HG03442 (cell line): ENCODE measurements around the gene CCDC71.

ENCODE experiments used
- ATAC-seq: cut with Tn5 transposase; IDR thresholded peaks from one replicate; pipeline ENCODE4 v1.9.1; 2021; ENCODE audit warnings: mild to moderate bottlenecking, moderate library complexity; ENCODE audit not compliant: unreplicated experiment

CCDC71 gene

DNA sequence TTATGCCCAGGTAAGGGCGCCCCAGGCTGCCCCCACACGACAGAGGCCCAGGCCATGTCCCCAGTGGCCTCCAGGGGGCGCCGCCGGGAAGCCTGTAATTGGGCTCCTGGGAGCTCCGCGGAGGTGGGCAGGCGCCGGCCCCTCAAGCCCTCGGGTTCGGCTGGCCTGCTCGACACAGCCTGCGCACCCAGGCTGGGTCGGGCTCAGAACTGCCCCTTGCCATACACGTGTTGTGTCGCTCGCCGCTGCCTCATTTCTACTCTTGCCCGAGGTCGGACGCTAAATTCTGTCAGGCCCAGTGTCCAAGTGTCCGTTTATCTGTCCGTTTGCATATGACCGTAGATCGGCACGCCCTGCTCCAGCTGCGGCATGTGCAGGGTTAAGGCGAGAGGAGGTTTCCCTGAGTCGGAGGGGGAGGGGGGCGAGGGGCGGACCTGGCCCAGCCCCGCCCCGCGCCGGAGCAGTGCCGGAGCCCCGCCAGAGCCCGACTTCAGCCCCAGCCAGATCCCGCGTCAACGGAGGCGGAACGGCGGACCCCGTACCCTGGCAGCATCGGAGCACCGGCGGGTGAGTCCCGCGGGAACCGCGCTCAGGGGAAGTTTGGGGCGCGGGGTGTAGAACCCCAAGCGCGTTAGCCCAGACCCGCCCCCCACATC is 5.1 kb upstream of the CCDC71 start, which contains the start of gene KLHDC8B:
Gene KLHDC8B (plus strand): TSS at position 480 of the 656 bp plus-strand sequence. CDS start 1,172 bp downstream, outside the sequence.
- peak; percentile 58 for ATAC-seq

DNA sequence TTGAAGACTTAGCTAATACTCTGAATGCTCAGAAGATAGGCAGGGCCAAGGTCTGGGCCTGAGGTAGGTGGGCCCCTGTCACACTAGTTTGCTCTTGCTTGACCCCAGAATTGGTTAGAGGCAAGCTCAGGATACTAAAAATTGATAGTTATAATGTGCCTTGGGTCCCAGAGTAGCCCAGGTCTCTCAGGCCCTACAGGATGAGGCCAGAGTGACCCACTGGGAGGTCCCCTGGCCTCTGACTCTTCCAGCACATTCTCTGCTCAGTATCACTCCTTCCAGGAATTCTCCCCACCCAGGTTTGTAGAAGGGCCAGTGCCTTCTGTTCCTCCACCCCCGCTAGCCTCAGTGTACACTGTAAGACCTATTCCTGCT is 4.6 kb upstream of the CCDC71 start:
- ATAC-seq, result no peak

DNA sequence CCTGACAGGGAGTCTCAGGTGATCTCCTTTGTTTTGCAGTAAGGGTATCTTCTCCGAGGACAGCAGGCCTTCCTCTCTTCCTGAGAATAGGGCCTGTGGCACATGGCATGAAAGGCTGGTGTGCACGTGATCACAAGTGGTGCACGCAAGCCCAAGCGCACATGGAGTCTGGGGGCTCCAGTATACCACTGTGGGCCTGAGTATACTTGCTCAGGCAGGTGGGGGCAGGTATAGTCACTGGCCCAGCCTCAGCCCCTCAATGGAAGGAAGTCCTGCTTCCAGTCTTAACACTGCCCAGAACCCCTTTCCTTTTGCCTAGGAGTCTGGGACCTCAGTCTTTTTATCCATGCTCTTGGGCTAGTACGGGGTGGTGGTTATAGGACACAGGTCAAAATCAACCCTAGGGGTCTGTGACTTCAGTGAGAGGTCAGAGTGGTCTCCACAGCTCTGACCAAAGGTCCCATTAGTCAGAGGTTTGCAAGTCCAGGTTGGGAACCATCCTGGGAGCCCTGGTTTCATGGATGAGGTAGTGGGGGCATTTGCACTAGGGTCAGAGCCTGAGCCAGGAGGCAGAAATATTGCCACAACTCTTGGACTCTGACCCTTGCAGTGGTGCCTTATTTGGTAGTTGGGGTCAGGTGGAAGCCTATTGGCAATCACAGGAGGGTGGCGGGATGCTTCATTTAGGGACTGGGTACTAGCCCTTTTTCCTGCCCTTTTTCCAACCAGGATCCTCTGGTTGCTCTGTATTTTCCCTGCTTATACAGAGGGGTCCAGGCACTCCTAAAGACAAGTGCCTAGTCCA is 823 bp upstream of the CCDC71 start:
- ATAC-seq, result no peak

DNA sequence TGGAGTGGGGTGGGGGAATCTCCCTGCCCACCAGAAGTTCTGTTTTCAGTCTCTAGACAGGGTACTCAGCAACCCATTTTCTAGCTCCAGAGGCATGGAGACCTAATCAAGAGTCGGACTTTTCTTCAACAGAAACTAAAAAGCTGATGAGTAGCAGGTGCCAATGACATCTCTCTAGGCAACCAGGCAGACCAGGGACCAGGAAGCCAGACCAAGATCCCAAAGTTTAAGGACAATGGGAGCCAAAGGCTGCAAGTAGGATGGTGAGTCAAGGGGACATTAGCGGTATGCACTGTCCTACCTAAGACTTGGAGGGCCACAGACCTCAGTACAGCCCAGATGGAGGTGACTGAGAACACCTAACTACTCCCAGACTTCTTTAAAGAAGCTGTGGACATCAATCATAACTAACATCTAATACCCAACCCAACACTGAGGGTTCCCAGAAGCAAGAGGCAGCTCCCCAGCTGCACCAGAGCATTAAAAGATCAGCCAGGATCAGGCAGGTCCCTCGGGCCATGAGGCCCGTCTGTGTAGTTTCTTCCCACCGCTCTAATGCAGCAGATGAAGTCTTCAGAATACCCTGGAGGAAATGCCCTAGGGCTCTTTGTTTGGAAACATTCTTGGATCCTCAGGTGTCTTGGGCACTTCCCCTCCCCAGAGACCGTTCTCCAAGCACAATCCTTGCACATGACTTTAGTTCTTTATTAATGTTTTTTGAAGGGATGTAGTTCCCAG is 979 bp downstream of the CCDC71 start:
- no peak for ATAC-seq

DNA sequence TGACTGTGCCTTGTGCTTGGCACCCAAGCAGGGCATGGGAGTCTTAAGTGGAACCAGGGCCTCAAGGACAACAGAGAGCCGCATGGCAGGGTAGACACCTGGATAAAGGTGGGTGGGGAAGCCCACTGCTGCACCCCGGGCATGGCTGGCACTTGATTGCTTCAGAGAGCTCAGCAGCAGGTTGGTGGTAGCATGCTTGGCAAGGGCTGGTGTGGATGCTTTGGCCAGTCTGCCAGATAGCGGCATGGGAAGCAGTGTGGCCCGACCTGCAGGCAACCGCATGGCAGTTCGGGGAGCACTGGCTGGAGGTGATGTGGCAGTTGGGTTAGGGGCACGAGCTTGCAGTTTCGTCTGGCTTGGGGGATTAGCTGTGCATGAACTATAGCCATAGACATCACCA is 2.5 kb downstream of the CCDC71 start:
- no peak for ATAC-seq

DNA sequence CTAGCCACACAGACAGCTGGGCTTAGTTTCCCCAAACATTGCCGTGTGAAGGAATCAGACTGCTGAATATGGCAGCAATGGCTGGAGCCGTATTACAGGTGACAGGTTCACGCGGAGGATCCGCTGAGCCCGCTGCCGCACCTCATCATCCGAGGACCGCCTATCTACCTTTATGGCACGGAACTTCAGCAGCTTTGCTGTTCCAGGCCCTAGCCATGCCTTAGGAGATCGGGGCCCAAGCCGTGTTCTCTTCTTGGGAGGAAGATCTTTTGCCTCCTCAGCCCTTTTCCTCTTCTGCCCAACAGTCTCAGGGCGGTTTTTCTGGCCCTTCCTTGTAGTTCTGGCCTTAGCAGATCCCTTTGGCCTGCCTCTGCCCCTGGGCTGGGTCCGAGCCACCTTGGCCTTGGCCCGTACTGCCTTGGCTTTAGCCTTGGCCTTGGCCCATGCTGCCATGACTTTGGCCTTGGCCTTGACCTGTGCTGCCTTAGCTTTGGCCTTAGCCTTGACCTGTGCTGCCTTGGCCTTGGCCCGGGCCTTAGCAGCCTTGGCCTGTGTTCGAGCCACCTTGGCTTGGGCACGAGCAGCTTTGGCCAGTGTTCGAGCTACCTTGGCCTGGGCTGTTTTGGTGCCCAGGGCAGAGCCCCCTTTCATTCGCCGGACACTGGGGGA is 3.2 kb downstream of the CCDC71 start:
- ATAC-seq, result no peak

DNA sequence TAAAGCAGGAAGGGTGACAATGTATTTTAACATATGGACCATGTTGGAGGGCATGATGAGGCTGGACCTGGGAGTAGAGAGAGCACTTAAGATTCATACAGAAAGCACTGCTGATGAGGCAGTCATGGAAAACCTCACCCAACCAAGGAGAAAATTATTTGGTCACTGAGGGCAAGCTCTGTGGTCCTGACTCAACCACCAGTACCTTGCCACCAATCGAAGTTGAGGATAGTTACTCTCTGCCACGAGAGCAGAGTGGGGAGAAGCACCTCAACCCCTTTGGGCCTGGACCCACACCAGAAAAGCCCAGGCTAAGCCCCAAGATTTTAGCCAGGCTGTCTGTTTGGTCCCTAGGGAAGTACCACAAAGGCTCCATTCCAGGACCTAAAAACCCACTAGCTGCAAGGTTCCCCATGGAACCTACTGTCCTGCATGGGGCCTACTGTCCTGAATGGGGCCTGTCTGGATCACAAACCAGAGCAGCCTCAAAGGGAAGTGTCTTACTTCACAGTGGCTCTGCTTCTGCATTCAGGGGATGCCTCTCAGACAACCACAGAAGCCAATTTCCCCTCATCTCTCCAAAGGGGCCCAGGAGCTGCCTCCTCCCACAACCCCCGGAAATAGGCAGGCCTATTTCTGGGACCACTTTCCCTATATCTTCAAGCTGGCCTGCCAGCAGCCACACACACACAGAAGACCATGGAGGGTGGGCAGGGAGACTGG is 4.2 kb downstream of the CCDC71 start:
- no peak for ATAC-seq

DNA sequence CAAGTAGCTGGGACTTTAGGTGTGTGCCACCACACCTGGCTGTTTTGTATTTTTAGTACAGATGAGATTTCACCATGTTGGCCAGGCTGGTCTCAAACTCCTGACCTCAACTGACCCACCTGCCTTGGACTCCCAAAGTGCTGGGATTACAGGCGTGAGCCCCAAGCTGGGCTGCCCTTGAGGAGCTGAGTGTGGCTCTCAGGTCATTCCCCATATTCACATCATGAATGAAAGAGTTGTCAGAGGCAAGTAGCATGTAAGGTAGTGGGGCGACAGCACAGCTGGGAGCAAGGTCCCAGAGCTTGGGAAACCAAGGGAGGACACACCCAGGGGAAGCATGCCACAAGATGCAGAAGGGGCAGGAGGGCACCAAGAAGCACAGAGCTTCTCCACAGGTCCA is 4.9 kb downstream of the CCDC71 start:
- no peak for ATAC-seq

DNA sequence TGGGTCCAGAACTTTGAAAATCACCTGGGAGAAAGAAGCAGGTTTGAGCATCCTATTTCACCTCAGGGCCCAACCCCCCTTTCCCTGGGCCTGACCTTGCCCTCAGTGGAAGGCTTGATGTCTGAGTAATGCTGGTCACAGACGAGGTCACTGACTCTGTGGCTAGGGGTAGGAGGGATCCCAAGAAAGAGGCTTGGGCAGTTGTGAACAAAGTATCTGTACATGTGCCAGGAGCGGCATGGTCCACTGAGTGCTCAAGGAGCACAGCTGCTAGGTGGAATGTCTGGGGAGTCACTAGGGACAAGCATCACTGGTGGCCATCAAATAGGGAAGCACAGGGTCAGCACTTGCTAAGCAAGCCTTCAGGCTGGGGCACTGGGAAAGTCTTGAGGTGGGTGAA is 7.3 kb downstream of the CCDC71 start:
- ATAC-seq, result no peak

DNA sequence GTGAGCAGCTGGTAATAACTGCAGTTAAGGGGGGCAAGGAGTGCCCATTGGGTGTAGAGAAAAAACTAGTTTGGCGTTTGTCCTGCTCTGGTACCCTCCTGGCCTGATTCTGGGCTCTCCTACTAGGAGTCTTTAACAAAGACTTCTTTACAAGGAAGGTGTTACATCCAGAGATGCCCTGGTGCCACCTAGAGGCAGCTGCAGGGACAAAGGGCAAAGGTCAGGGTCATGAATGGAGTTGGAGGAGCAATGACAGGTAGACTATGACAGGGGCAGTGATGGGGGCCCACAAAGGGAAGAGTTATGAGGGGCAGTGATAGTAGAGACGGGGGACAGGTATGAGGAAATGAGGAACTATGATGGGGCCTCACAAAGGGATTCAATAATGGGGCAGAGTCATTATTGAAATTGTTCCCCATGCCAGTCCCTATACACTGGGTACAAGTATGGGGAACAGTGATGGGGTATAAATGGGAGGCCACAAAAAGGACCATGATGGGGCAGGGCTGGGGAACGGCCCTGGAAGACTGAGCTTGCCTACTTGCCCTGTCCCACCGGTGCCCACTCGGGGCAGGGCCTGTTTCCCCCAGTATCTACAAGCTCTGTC is 7.9 kb downstream of the CCDC71 start:
- no peak for ATAC-seq

DNA sequence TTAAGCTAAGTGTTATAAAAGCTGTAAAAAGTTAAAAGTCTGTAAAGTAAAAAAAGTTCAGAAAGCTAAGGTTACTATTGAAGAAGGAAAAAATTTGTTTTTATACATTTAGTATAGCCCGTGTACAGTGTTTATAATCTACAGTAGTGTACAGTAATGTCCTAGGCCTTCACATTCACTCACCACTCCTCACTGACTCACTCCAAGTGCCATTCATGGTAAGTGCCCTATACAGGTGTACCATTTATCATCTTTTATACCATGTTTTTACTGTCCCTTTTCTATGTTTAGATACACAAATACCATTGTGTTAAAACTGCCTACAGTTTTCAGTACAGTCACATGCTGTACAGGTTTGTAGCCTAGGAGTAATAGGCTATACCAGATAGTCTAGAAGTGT is 8.8 kb downstream of the CCDC71 start:
- no peak for ATAC-seq

DNA sequence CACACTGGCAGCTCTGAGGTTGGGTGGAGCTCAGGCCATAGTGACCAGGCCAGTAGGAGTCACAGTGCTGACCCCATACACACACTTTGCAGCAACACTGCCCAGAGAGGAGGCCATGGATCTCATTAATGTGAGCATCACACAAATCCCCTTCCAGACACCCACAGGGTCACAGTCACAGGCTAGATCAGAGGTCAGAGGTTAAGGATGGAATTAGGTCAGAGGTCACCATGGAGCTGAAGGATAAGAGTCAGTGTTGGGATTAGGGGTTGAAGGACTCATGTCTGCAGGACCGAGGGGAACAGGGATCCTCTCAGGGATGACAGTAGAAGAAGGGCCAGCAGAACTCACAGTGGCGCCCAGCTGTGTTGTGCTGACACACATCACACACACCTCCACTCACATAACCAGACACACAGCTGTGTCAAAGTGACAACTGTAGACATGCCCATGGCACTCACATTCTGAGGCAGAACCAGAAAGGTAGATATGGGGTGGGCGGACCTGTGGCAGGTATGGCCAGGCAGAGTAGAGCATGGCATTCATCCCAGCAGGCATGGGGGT is 12.7 kb downstream of the CCDC71 start:
- no peak for ATAC-seq

DNA sequence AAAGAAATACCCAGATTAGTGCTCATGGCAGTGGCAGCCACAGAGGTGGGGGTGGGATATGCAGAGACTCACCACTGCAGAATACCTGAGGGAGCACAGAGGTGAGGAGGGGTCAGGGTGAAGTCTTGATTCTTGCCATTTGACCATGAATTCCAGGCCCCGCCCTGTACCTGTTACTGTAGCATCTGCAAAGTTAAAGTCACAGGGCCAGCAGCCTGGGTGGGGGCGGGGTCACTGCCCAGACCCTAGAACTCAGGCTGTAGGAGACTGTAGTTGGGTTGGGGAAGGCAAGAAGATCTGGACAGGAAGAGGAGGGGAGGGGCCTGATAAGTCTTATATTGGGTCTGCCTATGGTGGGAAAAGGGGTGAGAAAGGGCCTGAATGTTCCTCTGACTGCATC is 14.5 kb downstream of the CCDC71 start:
- ATAC-seq, result no peak

DNA sequence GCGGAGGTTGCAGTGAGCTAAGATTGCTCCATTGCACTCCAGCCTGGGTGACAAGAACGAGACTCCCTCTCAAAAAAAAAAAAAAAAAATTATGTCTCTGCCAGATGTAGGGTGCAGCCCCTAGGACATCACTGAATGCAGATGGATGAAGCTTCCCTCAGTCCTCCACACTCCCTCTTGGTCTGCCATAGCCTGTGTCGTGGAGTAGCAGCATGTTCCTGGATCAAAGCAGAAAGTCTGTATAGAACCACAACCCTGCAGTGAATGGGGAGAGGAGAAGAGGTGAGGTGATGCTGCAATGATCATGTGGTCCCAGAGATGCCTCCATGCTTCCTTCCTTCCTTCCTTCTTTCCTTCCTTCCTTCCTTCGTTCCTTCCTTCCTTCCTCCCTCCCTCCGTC is 18.0 kb downstream of the CCDC71 start:
- ATAC-seq, result no peak

DNA sequence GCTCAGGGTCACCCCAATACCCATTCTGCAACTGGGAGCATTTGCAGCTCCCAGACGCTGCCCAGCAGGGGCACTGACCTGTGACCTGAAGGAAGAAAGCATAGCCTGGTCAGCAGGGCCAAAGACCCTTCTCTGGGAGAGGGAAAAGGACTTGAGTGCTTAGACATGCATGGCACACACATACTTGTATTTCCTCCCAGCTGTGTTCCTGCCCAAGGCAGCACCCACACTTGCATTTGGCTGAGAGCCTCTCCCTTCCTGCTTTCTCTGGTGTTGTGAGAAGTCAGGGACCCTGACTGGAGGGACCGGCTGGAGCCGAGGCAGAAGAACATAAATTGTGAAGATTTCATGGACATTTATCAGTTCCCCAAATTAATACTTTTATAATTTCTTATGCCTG is 26.1 kb downstream of the CCDC71 start:
- ATAC-seq, result no peak

DNA sequence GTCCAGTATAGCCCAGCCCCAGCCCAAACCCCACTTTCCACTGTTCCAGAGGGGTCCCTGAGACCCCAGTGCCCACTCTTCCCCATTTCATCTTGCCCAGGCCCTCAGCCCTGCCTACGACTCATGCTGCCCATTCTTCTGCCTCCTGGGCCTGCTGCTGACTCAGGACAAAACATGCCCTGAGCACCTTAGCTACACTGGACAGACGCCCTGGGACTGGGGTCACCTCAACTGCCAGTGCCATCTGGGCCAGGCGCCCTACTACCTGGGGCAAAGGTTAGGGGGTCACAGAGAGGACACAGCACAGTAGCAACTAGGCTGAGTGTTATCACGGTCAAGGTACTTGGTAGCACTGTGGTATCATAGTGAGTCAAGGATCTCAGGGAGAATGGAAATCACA is 30.6 kb downstream of the CCDC71 start:
- no peak for ATAC-seq

DNA sequence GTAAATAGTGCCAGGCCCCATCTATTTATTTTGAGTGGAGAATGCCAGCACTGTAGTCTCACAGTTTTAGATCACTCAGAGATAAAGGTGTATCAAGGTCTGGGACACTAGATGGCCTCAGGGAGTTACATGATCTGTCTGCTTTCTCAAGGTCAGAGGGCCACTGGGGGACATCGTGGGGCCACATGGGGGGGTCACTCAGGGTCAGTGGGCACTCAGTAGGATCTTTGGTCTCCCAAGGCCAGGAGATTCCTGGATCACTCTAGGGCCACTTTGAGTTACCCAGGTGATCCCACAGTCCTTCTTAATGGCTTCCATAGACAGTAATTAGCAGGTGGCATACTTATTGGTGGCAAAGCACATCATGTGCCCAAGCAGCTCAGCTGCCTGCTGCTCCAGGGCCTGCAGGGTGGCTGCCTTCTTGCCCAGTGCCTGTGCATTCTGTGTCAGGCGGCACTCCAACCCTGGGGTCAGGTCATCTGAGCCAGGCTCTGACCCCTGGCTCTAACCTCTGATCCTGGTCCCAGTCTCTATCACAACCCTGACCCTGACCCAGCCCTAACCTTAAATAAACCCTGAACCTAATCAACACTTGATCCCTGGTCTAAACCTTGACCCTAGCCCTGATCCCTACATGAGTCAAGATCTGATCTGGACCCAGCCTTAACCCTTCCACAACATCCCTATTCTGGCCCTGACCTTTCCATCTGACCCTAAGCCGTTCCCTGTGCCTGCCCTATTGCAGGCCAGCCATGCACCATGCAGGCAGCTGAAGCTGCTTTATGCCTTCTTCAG is 31.5 kb downstream of the CCDC71 start:
- ATAC-seq, result no peak

DNA sequence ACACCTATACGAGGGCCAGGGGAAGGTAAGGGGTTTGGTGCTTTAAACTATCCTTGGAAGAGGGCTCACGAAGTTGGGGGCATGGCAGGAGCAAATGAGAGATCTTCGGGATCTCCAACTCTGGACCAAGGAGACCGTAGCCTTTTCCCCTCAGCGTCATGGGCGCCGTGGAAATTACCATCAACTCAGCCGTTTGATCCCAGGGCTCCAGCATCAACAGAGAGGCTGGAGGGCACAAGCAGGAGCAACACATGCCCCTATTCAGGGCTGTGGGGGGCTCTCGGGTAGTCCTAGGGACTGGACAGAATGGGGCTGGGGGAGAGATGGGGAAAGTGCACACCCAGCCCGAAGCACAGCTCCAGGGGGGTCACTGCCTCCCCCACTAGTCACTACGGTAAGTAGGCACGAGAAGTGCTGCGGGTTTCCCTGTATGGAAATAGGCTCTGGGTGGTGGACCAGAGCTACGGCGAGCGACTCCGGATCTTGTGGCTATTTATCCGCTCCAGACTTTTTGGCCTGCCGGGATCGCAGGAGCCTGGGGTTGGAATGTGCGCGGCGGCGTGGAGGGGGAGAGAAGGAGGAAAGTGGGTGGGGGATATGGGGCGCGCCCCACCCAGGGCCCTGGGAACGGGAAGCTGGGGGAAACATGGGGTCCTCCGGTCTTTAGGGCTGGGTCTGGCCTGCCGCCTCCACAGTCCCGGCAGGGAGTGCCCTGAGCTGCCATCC is 32.7 kb downstream of the CCDC71 start:
- ATAC-seq, result no peak
